ENCODE data around the gene PLEKHO2.

- TF ChIP-seq CTCF (IDR thresholded peaks at IDR 0.05) (no peak), POLR2A (IDR thresholded peaks at IDR 0.05) (no peak)
These were observed 59.4 kb downstream of the PLEKHO2 start for GRCh38 chr15:64901141-64901540.
